Heart left ventricle (tissue), 16 donors: ENCODE measurements around the gene ZBTB8OS. TPM values are rescaled to one million over a fixed set of nuclear protein-coding genes. Genes with fewer than 3 reads are reported as not detected.
"Not testable (repeated sequence)": the region's sequence is repeated elsewhere in the genome, so short reads cannot be mapped to it uniquely, and the experiment has no call there.

Source experiments
- ATAC-seq, 4 donors: fragments of 200-7000 bp; cut with Tn5 transposase; one replicate each; pipeline ENCODE4 v1.9.1; 2020 to 2022; ENCODE audit warnings: moderate library complexity in 4 of 4, mild to moderate bottlenecking in 3 of 4, moderate number of reproducible peaks in 1 of 4
- DNase-seq, 5 donors: peaks; one replicate each; pipeline ENCODE4 v3.0.0-alpha.2; 2020
- H3K27ac ChIP-seq, 12 donors: fragments of 200-600 bp; sonication (generic) in 4 of 12; one replicate each; pipeline versions ENCODE4 v1.5.0 to v1.8.0; 2016 to 2022; ENCODE audit warnings: mild to moderate bottlenecking in 2 of 12
- H3K27me3 ChIP-seq, 9 donors: fragments of 200-600 bp; sonication (generic) in 2 of 9; one replicate each; pipeline versions ENCODE4 v1.5.1 to v1.8.0; 2016 to 2022; ENCODE audit warnings: mild to moderate bottlenecking in 3 of 9
- H3K36me3 ChIP-seq, 9 donors: fragments of 200-600 bp; sonication (generic) in 2 of 9; one replicate each; pipeline versions ENCODE4 v1.5.0 to v1.8.0; 2018 to 2022; ENCODE audit warnings: mild to moderate bottlenecking in 2 of 9
- H3K4me1 ChIP-seq, 12 donors: fragments of 200-600 bp; sonication (generic) in 4 of 12; one replicate each; pipeline versions ENCODE4 v1.5.0 to v1.8.0; 2016 to 2022; ENCODE audit warnings: mild to moderate bottlenecking in 3 of 12
- H3K4me3 ChIP-seq, 12 donors: fragments of 200-600 bp; sonication (generic) in 4 of 12; one replicate each; pipeline versions ENCODE4 v1.5.0 to v1.8.0; 2017 to 2022; ENCODE audit warnings: mild to moderate bottlenecking in 9 of 12, moderate library complexity in 4 of 12
- H3K9me3 ChIP-seq, 12 donors: fragments of 200-600 bp; sonication (generic) in 4 of 12; one replicate each; pipeline versions ENCODE4 v1.5.0 to v1.8.0; 2016 to 2022; ENCODE audit warnings: mild to moderate bottlenecking in 1 of 12
- CTCF ChIP-seq, 12 donors: fragments of 200-600 bp; sonication (generic) in 4 of 12; IDR thresholded peaks; one replicate each; pipeline versions ENCODE4 v1.5.0 to v1.8.0; 2018 to 2022; ENCODE audit warnings: antibody characterized with exemption in 12 of 12, mild to moderate bottlenecking in 5 of 12
- POLR2A ChIP-seq, 2 donors: fragments of 450-650 bp; IDR thresholded peaks; one replicate each; pipeline ENCODE4 v1.6.1; 2017; ENCODE audit warnings: antibody characterized with exemption in 2 of 2, mild to moderate bottlenecking in 2 of 2, moderate library complexity in 2 of 2
- WGBS, 4 donors: extraction: QIAGEN DNeasy Blood & Tissue Kit in 2 of 4; methylation state at CpG; one replicate each; pipeline versions ENCODE4 v1.1.5 to v1.1.7; 2013 to 2018; 5-methylcytosine and 5-hydroxymethylcytosine counted together
- intact Hi-C, 10 donors: fragments of 100-400 bp; cut with DNase I; formaldehyde crosslinking; loops; one replicate each; pipeline versions ENCODE4 v1.11.1 to v1.14.2; 2022
- polyA plus RNA-seq, 2 donors: library from polyadenylated mRNA; stranded (reverse); fragments of 200-250 nt; gene quantifications; one replicate each; pipeline ENCODE4 v1.2.3, GENCODE V29; 2013
- total RNA-seq, 9 donors: library from RNA; depleted of rRNA in 2 of 9; stranded (reverse); fragments of >200 nt in 2 of 9; fragmentation: NEBNext Ultra II Directional in 3 of 9; extraction: Animal tissue kit (Norgen Biotek cat#: 25700) in 3 of 9; gene quantifications; one replicate each; pipeline versions ENCODE4 v1.1.0 to v1.2.4, GENCODE V29; 2016 to 2023
- donor health status: ischemic (EF 13 %, LVEDD 7.1; RV severe dilation, severe dysfunction).
- donor health status: healthy with polysubstance abuse.
- donor health status: DM: no; HTN: yes; CAD: no.
- donor health status: DM: no; HTN: no; CAD: no.
- donor health status: ischemic (EF 25% LVEDD 6.9; RV normal size, moderate dysfunction).
- donor health status: ischemic (EF 25% LVEDD 5.7; RV mildly dilated, moderate dysfunction).
- donor health status: healthy.
- donor health status: DM: yes; HTN: yes; CAD: no.
- donor health status: ischemic (EF 35%, LVEDD 5.7; RV mildly dilated, moderate dysfunction).
- donor health status: nonischemic (EF 11% LVEDD 7.7; RV severe dilation, severe dysfunction).
- donor health status: DM: yes; HTN: yes; CAD: no.
- donor health status: PGD.
- donor health status: ischemic (EF 29% LVEDD 5.4; RV normal size, mild dysfunction).
- donor health status: nonischemic (EF 23%, LVEDD 6.1; RV moderate dilation, normal function).

The ZBTB8OS gene
- total and polyA plus RNA-seq, 11 donors = 16.5 to 60.3 (median 34.3) TPM

GRCh38 chr1:32636914-32637645 is 13.3 kb downstream of the ZBTB8OS start:
- 87 to 91% (median 89%) methylated on average over 16 of the region's 16 CpGs for WGBS, 4 donors

GRCh38 chr1:32635508-32636277 is 14.7 kb downstream of the ZBTB8OS start:
- intact Hi-C loops = no loop called here
- ATAC-seq = no peak

More at GRCh38 chr1:32636914-32637645, 13.3 kb downstream of the ZBTB8OS start:
- DNase-seq (no peak), ATAC-seq (no peak)
- H3K36me3 ChIP-seq = peaks cover 0 to 41% (median 24%) of the 10 kb centered on the region in 9 donors
- TF ChIP-seq POLR2A (IDR thresholded peaks at IDR 0.05) (no peak), CTCF (IDR thresholded peaks at IDR 0.05) (no peak)
- intact Hi-C loops = no loop called here
- H3K27ac ChIP-seq = peak overlapping the region in 1 of 12 donors; percentile 51
- H3K4me1 ChIP-seq = no peaks in the 10 kb centered on the region
- no peaks in the 10 kb centered on the region for H3K9me3 ChIP-seq
- no peaks in the 10 kb centered on the region for H3K27me3 ChIP-seq
- H3K4me3 ChIP-seq = no peak overlapping the region

GRCh38 chr1:32632829-32633228 is 17.5 kb downstream of the ZBTB8OS start:
- no peaks in the 10 kb centered on the region for H3K4me1 ChIP-seq
- intact Hi-C loops = no loop called here
- no peak for TF ChIP-seq CTCF (IDR thresholded peaks at IDR 0.05)
- no peak for TF ChIP-seq POLR2A (IDR thresholded peaks at IDR 0.05)
- no peaks in the 10 kb centered on the region for H3K27me3 ChIP-seq
- H3K27ac ChIP-seq = no peak overlapping the region
- no peak overlapping the region for H3K4me3 ChIP-seq
- WGBS, 4 donors = 77 to 85% (median 82%) methylated on average over 2 of the region's 2 CpGs
- no peak for DNase-seq
- no peak for ATAC-seq
- H3K9me3 ChIP-seq = no peaks in the 10 kb centered on the region
- peaks cover 0 to 71% (median 56%) of the 10 kb centered on the region in 9 donors for H3K36me3 ChIP-seq

More at GRCh38 chr1:32635508-32636277, 14.7 kb downstream of the ZBTB8OS start:
- TF ChIP-seq CTCF (IDR thresholded peaks at IDR 0.05) (no peak), POLR2A (IDR thresholded peaks at IDR 0.05) (no peak)
- Histone ChIP-seq H3K27me3 (no peaks in the 10 kb centered on the region), H3K9me3 (no peaks in the 10 kb centered on the region), H3K4me1 (no peaks in the 10 kb centered on the region), H3K27ac (no peak overlapping the region), H3K4me3 (no peak overlapping the region), H3K36me3 (peaks cover 0 to 55% (median 37%) of the 10 kb centered on the region in 9 donors)
- 91 to 97% (median 95%) methylated on average over 8 of the region's 8 CpGs for WGBS, 4 donors
- no peak for DNase-seq

GRCh38 chr1:32630173-32630572 is 20.2 kb downstream of the ZBTB8OS start:
- H3K27ac ChIP-seq, H3K4me3 ChIP-seq, H3K4me1 ChIP-seq, ATAC-seq, H3K27me3 ChIP-seq, intact Hi-C loops, DNase-seq, H3K9me3 ChIP-seq: not testable (repeated sequence)
- 88 to 99% (median 95%) methylated on average over 4 of the region's 4 CpGs for WGBS, 4 donors
- peaks cover 0 to 86% (median 72%) of the 10 kb centered on the region in 9 donors for H3K36me3 ChIP-seq
